SK-N-DZ (cell line): ENCODE results near the gene AHNAK.
"Not testable (repeated sequence)": the region's sequence is repeated elsewhere in the genome, so short reads cannot be mapped to it uniquely, and the experiment has no call there.

Experiments
- DNase-seq: peaks from one replicate; pipeline ENCODE4 v3.0.0-alpha.2; 2015; ENCODE audit warnings: low spot score

The AHNAK gene

GRCh38 chr11:62461740-62462507 lies 84.7 kb downstream of the AHNAK start:
- DNase-seq = no peak

- DNase-seq = no peak
Observed at GRCh38 chr11:62459080-62459479, 87.5 kb downstream of the AHNAK start.

DNA sequence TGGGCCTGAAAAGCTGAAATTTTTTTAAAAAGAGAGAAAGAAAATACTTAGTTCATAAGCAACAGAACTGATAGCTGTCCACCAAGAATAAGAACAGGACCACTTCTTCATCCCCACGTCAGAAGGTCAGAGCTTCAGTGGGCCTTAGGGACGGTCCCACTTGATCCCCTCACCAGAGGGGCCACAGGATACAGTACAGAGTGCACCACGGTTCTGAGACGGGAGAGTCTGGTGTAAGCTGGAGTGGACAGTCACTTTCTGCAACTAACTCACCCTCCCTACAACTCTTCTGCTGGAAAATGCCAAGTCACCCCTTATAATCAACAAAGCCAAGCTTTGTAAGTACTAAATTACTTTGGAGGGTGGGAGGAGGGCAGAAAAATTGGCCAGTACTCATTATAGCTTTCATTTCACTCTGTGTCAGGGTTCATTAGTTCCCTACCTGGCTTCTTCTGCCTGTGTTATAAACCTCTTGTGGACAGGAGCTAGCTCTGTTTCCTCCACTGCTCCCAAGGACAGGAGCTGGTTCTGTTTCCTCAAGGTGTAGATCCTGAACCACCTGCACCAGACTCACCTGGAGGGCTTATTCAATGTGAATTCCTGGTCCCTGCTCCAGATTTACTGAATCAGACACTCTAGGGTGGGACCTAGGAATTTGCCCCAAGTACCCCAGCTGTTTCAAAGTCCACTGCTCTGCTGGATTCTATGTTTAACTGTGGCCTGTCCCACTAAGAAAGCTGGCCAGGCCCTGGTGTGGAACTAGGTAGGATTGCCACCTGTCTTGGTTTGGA lies 88.2 kb downstream of the AHNAK start:
- DNase-seq = no peak

DNA sequence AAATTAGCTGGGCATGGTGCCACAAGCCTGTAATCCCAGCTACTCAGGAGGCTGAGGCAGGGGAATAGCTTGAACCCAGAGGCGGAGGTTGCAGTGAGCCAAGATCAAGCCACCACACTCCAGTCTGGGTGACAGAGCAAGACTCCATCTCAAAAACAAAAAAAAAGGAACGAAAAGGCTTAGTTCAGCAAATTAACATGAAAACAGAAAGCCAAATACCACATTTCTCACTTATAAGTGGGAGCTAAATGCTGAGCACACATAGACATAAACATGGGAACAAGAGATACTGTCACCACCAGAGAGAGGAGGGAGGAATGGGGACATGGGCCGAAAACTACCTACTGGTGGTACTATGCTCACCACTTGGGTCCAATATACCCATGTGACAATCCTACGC lies 89.1 kb downstream of the AHNAK start:
- DNase-seq = no peak

DNA sequence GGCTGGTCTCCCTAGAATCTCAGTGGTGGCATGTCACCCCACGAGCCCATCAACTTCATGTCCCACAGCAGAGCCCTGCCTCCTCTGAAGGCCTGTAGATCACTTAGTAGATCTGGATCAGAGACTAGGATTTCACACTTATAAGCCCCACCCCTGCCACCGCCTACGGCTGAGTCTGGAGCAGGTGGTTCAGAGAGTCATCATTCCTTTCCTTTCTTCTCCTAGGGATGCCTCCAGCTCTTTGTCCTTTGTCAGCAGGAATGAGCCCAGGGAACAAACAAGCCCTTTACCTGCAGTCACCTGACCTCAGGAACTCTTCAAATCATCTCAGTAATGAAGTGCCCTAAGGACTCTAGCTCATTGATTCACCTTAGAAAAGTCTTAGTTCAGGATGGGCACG lies 90.0 kb downstream of the AHNAK start:
- DNase-seq = no peak

- no peak for DNase-seq
Observed at GRCh38 chr11:62452839-62453468, 93.7 kb downstream of the AHNAK start.

- DNase-seq = no peak
Observed at GRCh38 chr11:62452261-62452660, 94.3 kb downstream of the AHNAK start.

- DNase-seq = peak; percentile 92
Observed at GRCh38 chr11:62451241-62451621, 95.4 kb downstream of the AHNAK start.

DNA sequence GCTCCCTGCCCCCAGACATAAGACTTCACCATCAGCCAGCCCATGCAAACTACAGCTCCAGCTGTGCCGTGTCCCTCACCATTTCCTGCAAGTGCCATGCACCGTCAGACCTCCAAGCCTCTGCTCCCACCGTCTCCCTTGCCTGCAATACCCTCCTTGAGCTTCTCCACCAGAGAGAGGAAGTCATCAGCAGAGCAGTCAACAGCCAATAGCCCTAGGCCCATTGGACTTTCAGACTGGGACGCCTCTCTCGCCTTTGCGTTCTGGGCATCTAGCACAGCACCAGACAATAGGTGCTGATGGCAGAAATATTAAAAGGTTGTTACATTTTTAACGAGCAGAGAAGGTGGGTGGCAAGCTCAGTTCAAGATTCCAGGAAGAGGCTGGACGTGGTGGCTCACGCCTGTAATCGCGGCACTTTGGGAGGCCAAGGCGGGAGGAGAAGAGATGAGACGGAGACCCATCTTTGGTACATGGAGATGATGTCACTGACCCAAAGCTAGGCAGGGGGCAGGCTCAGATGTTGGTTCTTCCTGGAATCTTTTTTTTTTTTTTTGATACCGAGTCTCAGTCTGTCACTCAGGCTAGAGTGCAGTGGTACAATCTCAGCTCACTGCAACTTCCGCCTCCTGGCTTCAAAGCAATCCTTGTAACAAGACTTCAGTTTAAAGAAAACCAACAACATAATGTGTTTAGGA lies 95.9 kb downstream of the AHNAK start:
- no peak for DNase-seq

- not testable (repeated sequence) for DNase-seq
Observed at GRCh38 chr11:62449912-62450311, 96.7 kb downstream of the AHNAK start.

DNA sequence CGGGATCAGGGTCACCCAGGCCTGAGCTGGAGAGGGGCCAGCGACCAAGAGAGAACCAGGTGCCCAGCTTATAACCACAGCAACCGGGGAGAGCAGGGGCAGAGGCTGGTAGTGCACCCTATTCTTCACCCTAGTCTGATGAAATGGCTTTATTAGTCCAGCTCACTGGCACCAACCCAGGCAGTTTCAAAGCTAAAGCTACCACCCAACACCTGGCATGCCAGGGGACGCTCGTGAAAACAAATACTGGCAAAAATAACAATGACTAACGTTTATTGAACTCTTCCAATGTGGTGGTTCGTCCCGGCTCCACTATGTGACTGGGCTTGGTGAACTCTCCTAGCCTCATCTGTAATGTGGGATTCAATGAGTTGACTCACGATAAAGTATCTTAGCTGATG lies 97.2 kb downstream of the AHNAK start:
- no peak for DNase-seq

- no peak for DNase-seq
Observed at GRCh38 chr11:62446091-62446490, 100.5 kb downstream of the AHNAK start.

DNA sequence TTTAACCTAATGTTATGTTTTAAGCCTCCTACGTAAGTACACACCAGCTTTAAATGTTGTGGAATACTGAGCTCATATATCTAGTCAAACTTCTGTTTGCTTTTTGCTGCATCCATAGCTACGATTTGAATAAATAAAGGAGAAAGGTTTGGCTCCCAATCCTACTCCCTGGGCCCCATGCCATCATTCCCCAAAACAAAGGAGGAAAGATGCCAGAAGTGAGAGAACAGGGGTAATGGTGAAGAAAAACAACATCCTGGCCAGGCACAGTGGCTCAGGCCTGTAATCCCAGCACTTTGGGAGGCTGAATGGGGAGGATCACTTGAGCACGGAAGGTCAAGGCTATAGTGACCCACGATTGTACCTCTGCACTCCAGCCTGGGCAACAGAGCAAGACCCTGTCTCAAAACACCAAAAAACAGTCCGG lies 101.3 kb downstream of the AHNAK start:
- no peak for DNase-seq

DNA sequence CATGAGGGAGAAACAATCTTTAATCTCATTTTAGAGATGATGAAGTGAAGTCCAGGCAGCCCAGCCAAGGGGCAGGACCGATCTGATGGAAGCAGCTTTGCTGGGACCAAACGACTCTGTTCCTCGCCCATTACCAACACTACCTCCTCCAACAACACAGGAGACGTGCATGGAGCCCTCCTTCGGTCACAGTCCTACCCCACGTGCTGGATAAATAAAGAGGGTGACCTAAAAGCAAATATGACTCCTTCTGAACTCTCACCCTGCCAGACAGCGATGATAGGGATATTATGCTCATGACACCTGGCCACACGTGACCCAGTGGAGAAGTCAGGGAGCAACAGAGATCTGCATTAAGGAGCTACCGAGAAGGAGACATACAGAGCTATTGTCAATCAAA lies 101.8 kb downstream of the AHNAK start:
- no peak for DNase-seq

DNA sequence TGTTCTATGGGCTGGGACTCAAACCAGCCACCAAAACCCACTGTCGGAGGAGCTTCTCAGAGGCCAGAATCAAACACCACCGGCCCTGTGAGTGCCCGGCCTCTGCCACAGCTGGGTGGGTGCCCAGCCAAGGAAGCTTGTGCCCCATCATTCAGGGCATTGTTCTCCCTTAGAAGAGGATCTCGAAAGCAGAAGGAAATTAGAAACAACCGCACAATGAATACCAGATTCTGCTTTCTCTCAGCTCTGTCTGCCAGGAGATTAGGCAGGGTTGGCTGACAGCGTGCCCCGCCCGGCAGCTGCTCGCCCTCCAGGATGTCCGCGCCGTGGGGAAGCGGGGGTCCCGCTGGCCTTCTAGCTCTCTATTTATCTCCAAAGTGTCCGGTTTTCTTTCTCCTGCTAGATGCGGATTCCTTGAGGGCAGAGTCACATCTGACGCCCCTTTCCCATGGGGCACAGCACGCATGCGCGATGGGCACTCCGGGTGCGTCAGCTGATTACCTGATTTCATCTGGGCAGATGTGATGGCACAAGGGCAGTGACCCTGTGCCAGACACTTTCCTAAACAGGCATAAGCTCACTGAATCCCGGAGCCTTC lies 102.3 kb downstream of the AHNAK start:
- peak; percentile 68 for DNase-seq

- no peak for DNase-seq
Observed at GRCh38 chr11:62443390-62444235, 103.0 kb downstream of the AHNAK start.

DNA sequence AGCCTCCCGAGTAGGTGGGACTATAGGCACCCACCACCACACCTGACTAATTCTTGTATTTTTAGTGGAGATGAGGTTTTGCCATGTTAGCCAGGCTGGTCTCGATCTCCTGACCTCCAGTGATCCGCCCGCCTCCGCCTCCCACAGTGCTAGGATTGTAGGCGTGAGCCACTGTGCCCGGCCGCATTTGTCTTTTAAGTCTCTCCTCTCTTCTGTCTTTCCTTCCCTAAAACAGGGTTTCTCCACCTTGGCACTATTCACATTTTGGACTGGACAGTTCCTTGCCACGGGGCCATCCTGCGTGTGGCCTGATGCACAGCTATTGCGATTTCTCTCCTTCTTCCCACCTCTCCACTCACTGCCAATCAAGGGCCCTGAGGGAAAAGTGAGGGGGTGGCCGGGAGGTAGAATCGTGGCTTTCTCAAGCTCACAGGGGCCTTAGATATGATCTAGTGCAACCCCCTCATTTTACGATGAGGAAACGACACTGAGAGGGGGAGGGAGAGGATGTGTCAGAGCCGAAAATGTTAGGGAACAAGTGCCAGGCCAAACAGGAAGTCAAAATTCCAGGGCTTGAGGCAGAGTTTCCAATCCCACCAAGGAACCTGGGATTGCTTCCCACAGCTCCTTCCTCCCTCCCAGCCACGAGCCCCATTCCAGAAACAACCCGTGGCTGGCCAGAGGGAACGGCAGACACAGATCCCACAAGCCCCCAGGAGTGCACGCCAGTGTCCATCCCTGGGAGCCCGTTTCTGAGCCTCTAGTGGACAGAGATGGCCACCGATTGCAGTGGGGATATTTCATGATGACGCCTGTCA lies 106.6 kb downstream of the AHNAK start:
- no peak for DNase-seq

DNA sequence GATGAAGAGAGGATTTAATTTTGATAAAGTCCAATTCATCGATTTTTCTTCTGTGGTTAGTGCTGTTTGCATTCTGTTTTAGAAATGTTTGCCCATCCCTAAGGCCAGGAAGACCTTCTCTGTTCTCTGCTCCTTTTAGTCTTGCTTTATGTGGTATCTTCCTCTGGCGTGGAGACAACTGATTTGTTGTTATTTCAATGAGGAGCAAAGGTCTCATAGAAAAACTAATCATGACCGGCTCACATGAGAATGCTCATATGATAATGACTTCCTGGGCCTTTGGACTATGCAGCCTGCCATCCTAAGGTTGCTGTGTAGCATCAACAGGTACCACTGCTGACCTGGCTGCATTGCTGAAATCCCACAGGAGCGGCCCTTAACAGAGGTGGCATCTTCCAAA lies 108.0 kb downstream of the AHNAK start:
- DNase-seq = no peak

- DNase-seq = no peak
Observed at GRCh38 chr11:62437616-62438015, 109.0 kb downstream of the AHNAK start.
